GM15510 (cell line): ENCODE data around the gene INVS.

Source experiments
- POLR2A ChIP-seq: IDR thresholded peaks from 3 replicates; pipeline ENCODE4 v1.6.1; 2011; ENCODE audit warnings: borderline replicate concordance; ENCODE audit not compliant: insufficient read length; ENCODE audit errors: extremely low read depth

INVS gene

DNA sequence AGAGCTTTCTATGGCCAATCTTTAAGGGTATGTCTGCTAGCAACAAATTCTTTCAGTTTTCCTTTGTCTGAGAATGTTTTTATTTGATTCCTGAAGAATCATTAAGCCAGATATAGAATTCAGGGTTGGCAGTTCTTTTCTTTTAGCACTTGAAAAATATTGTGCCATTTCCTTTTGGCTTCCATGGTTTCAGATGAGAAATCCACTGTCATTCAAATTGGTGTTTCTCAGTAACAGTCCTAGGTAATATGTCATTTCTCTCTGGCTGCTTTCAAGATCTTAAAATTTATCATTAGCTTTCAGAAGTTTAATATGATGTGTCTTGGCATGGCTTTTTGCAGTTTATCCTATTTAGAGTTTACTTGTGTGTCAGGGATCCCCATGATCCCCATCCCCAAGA, 186.0 kb downstream of the INVS start:
- TF ChIP-seq POLR2A, result no peak

DNA sequence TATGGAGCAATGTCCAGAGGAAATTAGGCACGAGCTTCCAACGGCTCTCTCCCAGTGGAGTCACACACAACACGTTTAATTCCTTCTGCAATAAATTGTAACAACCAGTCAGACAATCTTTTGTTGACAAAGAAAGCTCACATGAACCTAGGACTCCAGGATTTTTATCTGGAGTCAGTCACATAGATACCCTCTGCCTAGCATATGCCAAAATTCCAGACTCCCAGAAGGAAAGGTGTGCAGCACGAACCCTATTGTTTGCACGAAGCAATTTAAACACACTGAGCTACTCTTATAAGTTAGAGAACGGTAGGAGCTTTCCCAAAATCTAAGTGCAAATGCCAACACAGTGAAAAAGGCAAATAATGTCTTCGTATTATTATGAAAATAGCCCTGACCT, 186.6 kb downstream of the INVS start:
- no peak for TF ChIP-seq POLR2A

DNA sequence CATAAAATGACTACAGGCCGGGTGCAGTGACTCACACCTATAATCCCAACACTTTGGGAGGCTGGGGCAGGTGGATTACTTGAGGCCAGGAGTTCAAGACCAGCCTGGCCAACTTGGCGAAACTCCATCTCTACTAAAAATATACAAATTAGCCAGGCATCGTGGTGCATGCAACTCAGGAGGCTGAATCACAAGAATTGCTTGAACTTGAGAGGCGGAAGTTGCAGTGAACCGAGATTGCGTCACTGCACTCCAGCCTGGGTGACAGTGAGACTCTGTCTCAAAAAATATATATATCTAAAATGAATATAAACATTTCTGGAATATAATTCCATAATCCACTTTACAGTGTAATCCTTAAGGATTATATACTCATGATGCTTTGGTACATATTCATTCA, 187.2 kb downstream of the INVS start:
- TF ChIP-seq POLR2A, result no peak

DNA sequence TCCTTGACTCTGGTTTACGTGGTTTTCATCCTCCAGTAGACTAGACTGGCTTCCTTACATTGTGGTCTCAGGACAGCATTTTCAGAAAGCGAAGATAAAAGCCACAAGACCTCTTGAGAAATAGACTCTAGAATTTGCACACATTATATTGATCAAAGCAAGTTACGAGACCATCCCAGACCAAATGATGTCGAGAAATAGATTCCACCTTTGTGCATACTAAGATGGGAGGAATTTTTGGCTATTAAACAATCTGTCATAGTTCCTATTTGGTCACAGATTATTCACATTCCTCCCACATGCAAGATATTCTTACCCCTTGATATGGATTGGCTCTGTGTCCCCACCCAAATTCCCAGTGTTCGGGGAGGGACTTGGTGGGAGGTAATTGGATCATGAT, 188.1 kb downstream of the INVS start:
- TF ChIP-seq POLR2A, result no peak

GRCh38 chr9:100290714-100291113, 191.7 kb downstream of the INVS start:
- TF ChIP-seq POLR2A, result no peak

GRCh38 chr9:100292414-100292813, 193.4 kb downstream of the INVS start:
- no peak for TF ChIP-seq POLR2A

- no peak for TF ChIP-seq POLR2A
Measured at GRCh38 chr9:100294341-100294740, 195.3 kb downstream of the INVS start.

DNA sequence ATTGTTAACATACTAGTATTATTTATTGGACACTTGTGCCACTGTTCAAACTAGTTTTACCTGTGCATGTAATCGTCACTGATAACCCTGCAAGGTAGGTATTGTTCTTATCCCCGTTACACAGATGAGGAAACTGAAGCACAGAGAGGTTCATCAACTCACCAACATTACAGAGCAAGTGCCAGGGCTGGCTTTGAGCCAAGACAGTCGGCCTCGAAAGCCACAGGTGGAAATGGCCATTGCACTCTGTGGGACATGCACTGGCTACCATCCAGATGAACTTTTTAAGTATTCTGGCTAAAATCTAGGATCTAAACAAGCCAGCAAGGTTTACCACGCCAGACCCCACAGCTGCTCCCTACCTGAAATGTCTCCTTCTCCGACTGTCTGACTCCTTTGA, 195.8 kb downstream of the INVS start:
- no peak for TF ChIP-seq POLR2A

DNA sequence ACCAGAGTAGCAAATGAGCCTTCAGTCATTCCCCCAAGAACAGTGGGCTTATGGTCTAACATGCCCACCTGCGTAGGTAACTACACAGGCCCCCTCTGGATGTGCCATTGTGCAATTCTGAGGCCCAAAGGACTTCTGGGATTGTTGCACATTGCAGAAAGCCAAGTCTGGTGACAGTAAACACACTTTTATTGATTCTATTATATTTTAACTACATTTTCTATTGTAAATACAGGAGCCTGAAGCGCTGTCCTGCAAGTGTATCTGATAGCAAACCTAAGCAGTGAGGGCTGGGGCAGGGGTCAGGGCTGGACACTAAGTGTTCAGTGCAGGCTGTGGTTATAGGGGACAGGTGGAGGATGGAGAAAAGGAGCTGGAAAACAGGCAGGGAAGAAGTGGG, 196.2 kb downstream of the INVS start:
- no peak for TF ChIP-seq POLR2A

GRCh38 chr9:100296407-100296806, 197.4 kb downstream of the INVS start:
- TF ChIP-seq POLR2A, result no peak

- TF ChIP-seq POLR2A, result no peak
Measured at GRCh38 chr9:100298378-100298777, 199.3 kb downstream of the INVS start.

DNA sequence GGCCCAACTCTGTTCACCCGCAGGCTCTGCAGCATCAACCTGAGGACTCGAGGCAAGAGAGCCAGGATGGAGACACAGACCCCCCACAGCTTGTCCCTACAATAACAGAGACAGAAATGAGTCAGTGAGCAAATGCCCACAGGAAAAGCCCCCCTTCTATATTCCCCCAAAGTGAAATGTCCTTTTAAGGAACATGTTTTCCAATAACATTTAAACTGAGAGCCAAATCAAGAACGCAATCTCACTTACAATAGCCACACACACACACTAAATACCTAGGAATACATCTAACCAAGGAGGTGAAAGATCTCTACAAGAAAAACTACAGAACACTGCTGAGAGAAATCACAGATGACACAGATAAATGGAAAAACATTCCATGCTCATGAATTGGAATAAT, 204.7 kb downstream of the INVS start:
- no peak for TF ChIP-seq POLR2A

DNA sequence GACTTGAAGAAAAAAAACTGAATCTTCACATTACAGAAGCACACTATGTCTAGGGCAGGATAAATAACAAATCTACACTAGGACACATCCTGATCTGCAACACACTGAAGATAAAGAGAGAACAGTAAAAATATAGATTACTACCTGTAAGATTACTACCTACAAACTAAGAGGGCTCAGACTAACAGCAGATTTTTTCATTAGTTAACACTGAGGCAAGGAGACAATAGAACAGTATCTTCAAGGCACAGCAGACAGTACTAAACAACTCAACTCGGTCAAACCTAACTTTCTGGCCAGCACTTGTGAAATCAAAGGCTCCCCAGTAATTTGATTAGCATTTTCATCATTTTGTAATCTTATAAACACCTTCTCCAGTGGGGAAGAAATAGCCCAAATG, 207.2 kb downstream of the INVS start:
- TF ChIP-seq POLR2A, result no peak

DNA sequence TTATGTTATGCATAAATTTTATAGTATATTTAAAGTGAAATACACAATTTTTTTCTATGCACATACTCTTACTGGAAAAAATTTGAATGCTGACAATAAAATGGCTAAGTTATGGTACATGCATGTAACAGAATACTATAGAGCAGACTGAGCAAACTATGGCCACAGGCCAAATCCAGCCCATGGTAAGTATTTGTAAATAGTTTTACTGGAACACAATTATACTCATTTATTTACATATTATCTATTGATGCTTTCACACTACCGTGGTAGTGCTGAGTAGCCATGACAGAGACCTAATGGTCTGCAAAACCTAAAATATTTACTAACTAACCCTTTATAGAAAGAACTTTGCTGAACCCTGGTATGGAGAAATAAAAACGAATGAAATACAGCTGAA, 208.0 kb downstream of the INVS start:
- TF ChIP-seq POLR2A, result no peak

DNA sequence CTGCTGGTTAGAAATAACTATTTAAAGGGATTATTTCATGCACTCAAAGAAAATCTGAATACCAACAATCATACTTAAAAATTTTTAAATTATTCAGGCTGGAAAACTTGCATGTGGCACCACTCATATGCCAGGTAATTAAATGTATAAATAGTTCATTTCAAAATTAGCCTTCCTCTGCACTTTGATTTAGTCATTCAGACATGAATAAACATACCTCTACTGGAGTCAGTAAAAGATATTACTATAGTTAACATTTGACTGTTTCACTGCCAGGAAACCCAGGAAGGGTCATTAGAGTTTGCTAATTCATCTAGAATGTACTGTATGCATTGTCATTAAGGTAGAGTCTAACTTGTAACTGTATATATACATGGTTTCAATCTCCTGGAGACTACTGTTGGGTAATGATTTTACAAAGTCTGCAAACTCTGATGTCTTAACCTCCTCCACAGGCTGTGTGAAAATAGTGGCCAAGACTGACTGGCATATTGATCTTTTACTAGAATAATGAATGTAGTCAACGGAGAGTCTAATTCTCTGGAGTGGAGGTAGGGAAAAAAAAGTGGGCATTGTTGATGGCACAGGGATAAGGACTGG, 210.0 kb downstream of the INVS start:
- no peak for TF ChIP-seq POLR2A

- TF ChIP-seq POLR2A, result no peak
Measured at GRCh38 chr9:100309992-100310391, 210.9 kb downstream of the INVS start.

DNA sequence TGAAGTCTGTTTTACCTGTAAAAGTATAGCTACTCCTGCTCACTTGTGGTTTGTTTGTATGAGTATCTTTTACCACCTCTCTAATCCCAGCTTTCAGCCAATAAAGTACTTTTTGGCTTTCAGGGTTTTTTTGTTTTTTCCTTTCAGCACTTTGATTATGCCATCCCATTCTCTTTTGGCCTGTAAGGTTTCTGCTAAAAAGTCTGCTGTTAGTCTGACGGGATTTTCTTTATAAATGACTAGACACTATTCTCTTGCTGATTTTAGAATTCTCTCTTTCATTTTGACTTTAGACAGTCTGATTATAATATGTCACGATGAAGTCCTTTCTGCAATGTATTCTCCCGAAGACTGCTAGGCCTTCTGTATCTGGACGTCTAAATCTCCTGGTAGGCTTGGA, 216.5 kb downstream of the INVS start:
- no peak for TF ChIP-seq POLR2A

DNA sequence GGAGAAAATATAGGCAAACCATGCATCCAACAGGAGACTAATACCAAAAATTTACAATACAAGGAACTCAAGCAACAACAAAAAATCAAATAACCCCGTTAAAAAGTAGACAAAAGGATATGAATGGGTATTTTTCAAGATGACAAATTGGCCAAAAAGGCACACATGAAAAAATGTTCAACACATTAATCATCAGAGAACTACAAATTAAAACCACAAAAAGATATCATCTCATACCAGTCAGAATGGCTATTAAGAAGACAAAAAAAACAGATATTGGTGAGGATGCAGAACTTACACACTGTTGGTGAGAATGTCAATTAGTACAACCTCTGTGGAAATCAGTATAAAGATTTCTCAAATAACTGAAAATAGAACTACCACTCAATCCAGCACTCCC, 218.7 kb downstream of the INVS start:
- TF ChIP-seq POLR2A, result no peak

- no peak for TF ChIP-seq POLR2A
Measured at GRCh38 chr9:100322954-100323536, 224.0 kb downstream of the INVS start.
